Measurements from ENCODE around the gene MACROD2. TPM values are rescaled to one million over a fixed set of nuclear protein-coding genes. Genes with fewer than 3 reads are reported as not detected.

MACROD2 gene
- total and polyA plus RNA-seq, 2 of the 4 experiments (the other 2 are of a cell fraction): not detected

GRCh38 chr20:15965165-15965564 is 1969.8 kb downstream of the MACROD2 start:
- Histone ChIP-seq H3K4me3 (ENCODE audit: insufficient read depth, low read depth, low read length) (no peak overlapping the region), H2AK5ac (ENCODE audit: low read depth, low read length) (no peak overlapping the region), H2BK5ac (ENCODE audit: low read depth, low read length, poor library complexity, severe bottlenecking) (no peak overlapping the region), H3K9me3 (ENCODE audit: control insufficient read depth, insufficient read depth, low read length) (peaks cover 9% of the 10 kb centered on the region; the same call in 1 of the 2 replicates), H4K91ac (ENCODE audit: insufficient read depth, low read depth, low read length) (no peak overlapping the region), H3K9ac (ENCODE audit: low read depth, low read length) (no peak overlapping the region), H3K4me1 (ENCODE audit: control insufficient read depth, insufficient read depth, low read length) (no peaks in the 10 kb centered on the region), H2BK15ac (ENCODE audit: low read depth, low read length) (no peak overlapping the region), H3K27me3 (ENCODE audit: control insufficient read depth, insufficient read depth, low read length) (no peaks in the 10 kb centered on the region), H4K5ac (ENCODE audit: low read depth, low read length) (no peak overlapping the region), H2AFZ (replicated peaks; ENCODE audit: low read length, poor library complexity) (no peak overlapping the region), H2BK120ac (ENCODE audit: low read depth, low read length) (no peak overlapping the region), H3K9me1 (ENCODE audit: insufficient read depth, low read length) (no peaks in the 10 kb centered on the region), H3K23ac (ENCODE audit: low read depth, low read length) (no peak overlapping the region), H3K18ac (ENCODE audit: low read depth, low read length) (no peak overlapping the region), H3K27ac (ENCODE audit: insufficient read depth, low read length) (no peak overlapping the region), H2BK20ac (ENCODE audit: low read depth, low read length) (no peak overlapping the region), H3K14ac (replicated peaks; ENCODE audit: low read depth, low read length) (no peak overlapping the region), H3K56ac (ENCODE audit: extremely low read depth, insufficient read depth, low read length) (no peak overlapping the region), H2AK9ac (replicated peaks; ENCODE audit: low read depth, low read length, poor library complexity) (no peak overlapping the region), H3K4ac (ENCODE audit: low read depth, low read length) (no peak overlapping the region), H4K20me1 (ENCODE audit: insufficient read depth, low read length) (no peaks in the 10 kb centered on the region), H3K36me3 (ENCODE audit: control insufficient read depth, insufficient read depth, low read length) (no peaks in the 10 kb centered on the region), H3K79me1 (ENCODE audit: low read depth in 1 of 2, low read length in 2 of 2) (no peaks in the 10 kb centered on the region), H3K4me2 (ENCODE audit: low read depth, low read length) (no peak overlapping the region), H4K8ac (ENCODE audit: low read depth in 2 of 2, low read length in 2 of 2) (no peak overlapping the region)
- dilution Hi-C loops (cut with HindIII; ENCODE audit: low sequenced_read_pairs, unreplicated experiment): no loop called here
- no TSS peak for BruUV-seq (replicated peaks)
- ATAC-seq (ENCODE audit: low read depth): no peak
- no peak for TF ChIP-seq CEBPB (IDR thresholded peaks at IDR 0.05; ENCODE audit: low read depth, low read length)
- TF ChIP-seq RAD21 (IDR thresholded peaks at IDR 0.05; ENCODE audit: low read length): no peak
- no peak for TF ChIP-seq USF2 (IDR thresholded peaks at IDR 0.05; ENCODE audit: low read depth, low read length)
- CTCF ChIA-PET: no interaction called here
- intact Hi-C loops (cut with micrococcal nuclease): no loop called here
- in situ Hi-C loops (cut with MboI; ENCODE audit: low sequenced_read_pairs): no loop called here
- no peak for DNase-seq
- POLR2A ChIA-PET (ENCODE audit: unreplicated experiment): no interaction called here
- no CpG with 5 or more reads among the region's 4 CpGs for WGBS, 2 experiments (ENCODE audit: extremely low coverage in 2 of 2, insufficient read length in 1 of 2)

All from IMR-90 (cell line).